ENCODE data around the gene PRIM2.

The PRIM2 gene

GRCh38 chr6:57316581-57317059 lies 810 bp upstream of the PRIM2 start (continued):
- TF ChIP-seq ZNF670 (tag by site-specific recombination; IDR thresholded peaks at IDR 0.05; ENCODE audit: low read depth) = no peak
- no peak for TF ChIP-seq EGR2 (tag by site-specific recombination; IDR thresholded peaks at IDR 0.05; ENCODE audit: low read depth)
- TF ChIP-seq ZNF704 (tag by site-specific recombination; IDR thresholded peaks at IDR 0.05) = no peak
- no peak for TF ChIP-seq ZBTB21 (tag by site-specific recombination; IDR thresholded peaks at IDR 0.05)
- TF ChIP-seq HIC1 (tag by site-specific recombination; IDR thresholded peaks at IDR 0.05) = no peak
- peak; percentile 58; the same call in 1 of the 2 replicates for TF ChIP-seq TRIM28 (IDR thresholded peaks at IDR 0.05; ENCODE audit: borderline replicate concordance, low read length)
- peak; percentile 35; the same call in 1 of the 2 replicates for TF ChIP-seq TCF7L2 (IDR thresholded peaks at IDR 0.05; ENCODE audit: borderline replicate concordance, low read depth, low read length)
- no peak for TF ChIP-seq IKZF3 (tag by site-specific recombination; IDR thresholded peaks at IDR 0.05)
- peak; percentile 73 for TF ChIP-seq ZSCAN30 (tag by site-specific recombination; IDR thresholded peaks at IDR 0.05)
- no peak for TF ChIP-seq ZNF239 (tag by site-specific recombination; IDR thresholded peaks at IDR 0.05)
- no peak for TF ChIP-seq YY1 (tag by site-specific recombination; IDR thresholded peaks at IDR 0.05)
- TF ChIP-seq ZNF792 (tag by site-specific recombination; IDR thresholded peaks at IDR 0.05) = no peak
- TF ChIP-seq SETDB1 (IDR thresholded peaks at IDR 0.05; ENCODE audit: insufficient read length, low read length) = peak; percentile 52
- TF ChIP-seq ZNF221 (tag by site-specific recombination; IDR thresholded peaks at IDR 0.05; ENCODE audit: borderline replicate concordance) = no peak
- no peak for TF ChIP-seq ZNF518A (tag by site-specific recombination; conservative IDR thresholded peaks at IDR 0.05; ENCODE audit: low read depth)
- TF ChIP-seq ZNF660 (tag by site-specific recombination; IDR thresholded peaks at IDR 0.05) = peak; percentile 84
- TF ChIP-seq ZNF19 (tag by site-specific recombination; IDR thresholded peaks at IDR 0.05; ENCODE audit: low read depth) = no peak
- TF ChIP-seq ZNF654 (tag by site-specific recombination; IDR thresholded peaks at IDR 0.05; ENCODE audit: low read depth) = peak; percentile 93
- peak; percentile 52; the same call in 1 of the 2 replicates for TF ChIP-seq ZNF24 (tag by site-specific recombination; IDR thresholded peaks at IDR 0.05)
- no peak for TF ChIP-seq ZBTB10 (tag by site-specific recombination; IDR thresholded peaks at IDR 0.05)
- no peak for TF ChIP-seq BCL11A (tag by site-specific recombination; IDR thresholded peaks at IDR 0.05; ENCODE audit: low read depth)
- TF ChIP-seq GLIS1 (tag by site-specific recombination; IDR thresholded peaks at IDR 0.05) = no peak
- TF ChIP-seq ZEB2 (tag by site-specific recombination; IDR thresholded peaks at IDR 0.05) = peak; percentile 60; the same call in 1 of the 2 replicates
- 0 out of 2 replicates have a peak, but pooled peaks have one; percentile 22 for TF ChIP-seq ZNF629 (tag by site-specific recombination; IDR thresholded peaks at IDR 0.05)
- TF ChIP-seq PBX3 (CRISPR knock-in tag; IDR thresholded peaks at IDR 0.05) = no peak
- no peak for TF ChIP-seq ZNF48 (tag by site-specific recombination; IDR thresholded peaks at IDR 0.05)
- TF ChIP-seq ZBTB17 (tag by site-specific recombination; IDR thresholded peaks at IDR 0.05) = peak; percentile 95
- TF ChIP-seq RBAK (tag by site-specific recombination; IDR thresholded peaks at IDR 0.05) = no peak
- peak; percentile 61 for TF ChIP-seq ZNF335 (tag by site-specific recombination; conservative IDR thresholded peaks at IDR 0.05)
- TF ChIP-seq ZBTB48 (tag by site-specific recombination; IDR thresholded peaks at IDR 0.05) = no peak

Data from HEK293 (cell line).